Bronchial epithelial cell (primary cell): ENCODE data around the gene HK3. TPM values are rescaled to one million over a fixed set of nuclear protein-coding genes. Genes with fewer than 3 reads are reported as not detected.

Experiments
- DNase-seq: peaks from one replicate; pipeline ENCODE4 v3.0.0-alpha.2; 2010; ENCODE audit warnings: low read depth
- FAIRE-seq: peaks from 2 replicates; lab custom pipeline; 2011; peaks lifted over from hg19 to GRCh38; lab: Jason Lieb, UNC
- H3K27me3 ChIP-seq: 2 replicates; pipeline ENCODE4 v1.5.1; 2011; ENCODE audit warnings: low read length; ENCODE audit not compliant: control insufficient read depth, insufficient read depth
- H3K36me3 ChIP-seq: 2 replicates; pipeline ENCODE4 v1.5.1; 2011; ENCODE audit warnings: low read length; ENCODE audit not compliant: control insufficient read depth, insufficient read depth
- H3K4me3 ChIP-seq: 2 replicates; pipeline ENCODE4 v1.5.1; 2011; ENCODE audit warnings: mild to moderate bottlenecking, low read depth, low read length, control low read depth
- total RNA-seq: library from RNA; depleted of rRNA; stranded (reverse); fragments of >200 nt; gene quantifications from 2 replicates; pipeline ENCODE4 v1.2.1, GENCODE V29; 2014
- TF ChIP-seq, protein P1 (sequence below): IDR thresholded peaks from 2 replicates; pipeline ENCODE4 v1.5.1; 2011; ENCODE audit warnings: mild to moderate bottlenecking, moderate library complexity, low read length, control low read depth, inconsistent platforms; ENCODE audit not compliant: insufficient read depth, severe bottlenecking

Gene HK3
- total RNA-seq, 1 donor from 2014 or later, result under 0.01 TPM

DNA sequence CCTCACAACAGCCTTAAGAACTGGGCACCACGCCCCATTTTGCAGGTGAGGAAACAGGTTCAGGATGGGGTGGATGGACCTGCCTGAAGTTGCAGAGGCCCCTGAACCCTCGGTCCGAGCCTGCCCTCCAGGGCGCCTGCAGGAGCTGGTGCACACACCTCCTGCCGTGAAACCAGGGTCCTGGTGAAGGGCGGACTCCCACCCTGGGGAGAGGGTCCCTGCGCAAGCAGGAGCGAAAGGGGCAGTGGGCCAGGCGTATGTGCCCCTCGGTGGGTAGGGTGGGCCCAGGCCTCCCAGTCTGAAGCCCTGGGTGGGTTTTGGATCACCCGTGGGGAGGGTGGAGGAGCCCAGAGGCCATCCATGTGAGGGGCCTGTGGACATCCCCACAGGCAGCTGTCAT lies 37.9 kb downstream of the HK3 start:
- DNase-seq, result no peak
- TF ChIP-seq, protein P1, sequence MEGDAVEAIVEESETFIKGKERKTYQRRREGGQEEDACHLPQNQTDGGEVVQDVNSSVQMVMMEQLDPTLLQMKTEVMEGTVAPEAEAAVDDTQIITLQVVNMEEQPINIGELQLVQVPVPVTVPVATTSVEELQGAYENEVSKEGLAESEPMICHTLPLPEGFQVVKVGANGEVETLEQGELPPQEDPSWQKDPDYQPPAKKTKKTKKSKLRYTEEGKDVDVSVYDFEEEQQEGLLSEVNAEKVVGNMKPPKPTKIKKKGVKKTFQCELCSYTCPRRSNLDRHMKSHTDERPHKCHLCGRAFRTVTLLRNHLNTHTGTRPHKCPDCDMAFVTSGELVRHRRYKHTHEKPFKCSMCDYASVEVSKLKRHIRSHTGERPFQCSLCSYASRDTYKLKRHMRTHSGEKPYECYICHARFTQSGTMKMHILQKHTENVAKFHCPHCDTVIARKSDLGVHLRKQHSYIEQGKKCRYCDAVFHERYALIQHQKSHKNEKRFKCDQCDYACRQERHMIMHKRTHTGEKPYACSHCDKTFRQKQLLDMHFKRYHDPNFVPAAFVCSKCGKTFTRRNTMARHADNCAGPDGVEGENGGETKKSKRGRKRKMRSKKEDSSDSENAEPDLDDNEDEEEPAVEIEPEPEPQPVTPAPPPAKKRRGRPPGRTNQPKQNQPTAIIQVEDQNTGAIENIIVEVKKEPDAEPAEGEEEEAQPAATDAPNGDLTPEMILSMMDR, result no peak
- FAIRE-seq, result no peak
- Histone ChIP-seq H3K4me3 (no peak overlapping the region), H3K36me3 (no peaks in the 10 kb centered on the region), H3K27me3 (peaks cover 21% of the 10 kb centered on the region)

DNA sequence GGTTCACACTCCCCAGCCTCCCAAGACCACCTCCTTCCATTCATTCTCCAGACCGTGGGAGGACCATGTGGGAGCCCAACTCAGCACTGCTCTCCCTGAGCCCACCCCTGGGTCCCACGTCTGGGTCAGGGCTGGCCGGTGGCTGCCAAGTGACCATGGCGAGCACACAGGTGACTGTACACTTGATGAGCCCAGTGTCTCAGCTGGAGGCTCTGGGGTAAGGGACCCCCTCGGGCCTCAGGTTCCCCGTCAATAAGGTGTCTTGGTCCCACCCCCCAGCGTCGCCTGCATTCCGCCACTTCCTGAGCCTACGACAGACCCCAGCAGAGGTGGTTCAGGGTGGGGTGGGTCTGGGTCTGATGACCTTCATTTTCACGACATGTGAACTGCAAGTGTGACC lies 38.8 kb downstream of the HK3 start:
- Histone ChIP-seq H3K4me3 (no peak overlapping the region), H3K36me3 (no peaks in the 10 kb centered on the region), H3K27me3 (peaks cover 16% of the 10 kb centered on the region)
- DNase-seq (no peak), FAIRE-seq (no peak)
- TF ChIP-seq, protein P1, result no peak

DNA sequence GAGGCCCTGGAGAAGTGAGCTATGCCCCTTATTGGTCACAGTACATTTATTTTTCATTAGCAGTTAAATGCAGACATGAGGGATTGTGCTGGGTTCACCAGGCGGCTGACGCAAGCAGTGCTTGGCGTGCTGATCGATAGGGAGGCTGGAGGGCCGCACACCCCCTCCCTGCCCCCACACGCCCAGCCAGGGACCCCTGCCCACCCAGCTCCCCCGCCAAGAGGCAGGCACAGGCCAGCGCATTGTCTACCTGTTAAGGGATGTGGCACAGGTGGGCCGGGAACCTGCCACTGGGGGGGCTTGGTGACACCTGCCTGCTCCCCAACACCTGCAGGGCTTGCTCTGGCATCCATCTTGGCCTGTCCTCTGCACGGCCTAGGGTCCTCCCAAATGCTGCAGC lies 39.2 kb downstream of the HK3 start:
- H3K27me3 ChIP-seq, result peaks cover 16% of the 10 kb centered on the region
- DNase-seq, result no peak
- H3K4me3 ChIP-seq, result no peak overlapping the region
- FAIRE-seq, result no peak
- TF ChIP-seq, protein P1, result no peak
- no peaks in the 10 kb centered on the region for H3K36me3 ChIP-seq

DNA sequence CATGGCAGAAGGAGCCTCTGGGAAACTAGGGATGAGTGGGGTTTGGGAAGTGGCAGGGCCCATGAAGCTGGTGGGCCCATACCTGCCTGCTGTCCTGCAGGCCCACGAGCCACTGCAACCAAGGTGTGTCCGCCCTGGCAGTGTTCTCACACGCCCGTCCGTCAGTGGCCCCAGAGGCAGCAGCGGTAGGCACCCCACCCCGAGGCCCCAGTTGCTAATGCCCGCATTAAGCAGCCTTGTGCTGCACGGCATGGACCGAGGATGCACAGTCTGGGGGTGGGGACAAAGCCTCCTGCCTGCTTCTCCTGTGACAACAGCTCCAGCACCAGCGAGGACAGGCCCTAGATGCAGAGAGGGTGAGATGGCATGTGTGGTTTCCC lies 41.3 kb downstream of the HK3 start:
- FAIRE-seq (no peak), DNase-seq (no peak)
- Histone ChIP-seq H3K4me3 (no peak overlapping the region), H3K27me3 (peaks cover 6% of the 10 kb centered on the region), H3K36me3 (no peaks in the 10 kb centered on the region)
- TF ChIP-seq, protein P1, result no peak

DNA sequence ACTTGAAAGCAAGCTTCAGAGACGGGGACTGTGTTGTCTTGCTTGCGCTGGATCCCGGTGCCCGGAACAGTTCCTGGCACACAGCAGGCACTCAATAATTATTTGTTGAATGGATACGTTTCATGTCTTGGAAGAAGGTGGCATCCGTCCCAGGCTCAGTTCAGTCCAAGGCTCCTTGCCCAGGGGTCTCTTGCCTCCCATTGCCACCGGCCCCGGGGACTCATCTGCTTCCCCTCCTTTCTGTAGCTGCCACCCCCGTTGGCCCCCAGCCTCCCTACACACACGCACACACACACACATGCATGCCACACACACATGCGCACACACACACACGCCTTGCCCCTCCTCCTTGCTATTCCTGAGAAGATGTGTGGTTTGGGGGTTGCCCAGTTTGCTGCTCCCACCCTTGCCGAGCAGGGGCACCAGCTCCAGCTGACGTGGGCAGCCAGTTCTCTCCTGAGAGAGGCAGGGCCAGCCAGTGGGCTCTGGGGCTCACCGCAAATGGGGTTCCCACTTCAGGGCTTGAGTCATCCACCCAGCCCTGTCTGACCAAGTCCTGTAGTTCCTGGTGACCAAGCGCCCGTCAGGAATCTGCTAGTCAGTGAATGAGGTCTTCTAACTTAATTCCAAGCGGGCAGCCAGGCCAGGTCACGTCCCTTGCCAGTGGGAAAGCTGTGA lies 41.8 kb downstream of the HK3 start:
- Histone ChIP-seq H3K4me3 (no peak overlapping the region), H3K36me3 (no peaks in the 10 kb centered on the region), H3K27me3 (peaks cover 3% of the 10 kb centered on the region)
- DNase-seq, result no peak
- FAIRE-seq, result no peak
- TF ChIP-seq, protein P1, result no peak

DNA sequence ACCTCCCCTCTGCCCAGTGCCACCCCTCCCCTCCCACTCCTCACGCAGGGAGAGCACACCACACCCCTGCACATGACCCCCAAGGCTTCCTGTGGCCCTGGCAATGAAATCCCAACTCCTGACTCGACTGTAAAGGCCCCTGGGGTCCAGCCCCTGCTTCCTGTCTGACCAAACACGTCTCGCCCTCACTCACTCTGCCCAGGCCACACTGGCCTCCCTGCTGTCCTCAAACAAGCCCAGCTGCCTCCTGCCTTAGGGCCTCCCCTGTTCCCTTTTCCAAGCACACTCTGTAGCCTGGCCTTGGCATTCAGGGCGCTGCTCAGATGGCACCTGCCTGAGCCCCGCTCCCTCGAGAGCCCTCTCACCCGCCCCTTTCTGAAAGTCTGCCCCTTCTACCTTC lies 42.4 kb downstream of the HK3 start:
- FAIRE-seq (no peak), DNase-seq (no peak)
- TF ChIP-seq, protein P1, result no peak
- Histone ChIP-seq H3K4me3 (no peak overlapping the region), H3K36me3 (no peaks in the 10 kb centered on the region), H3K27me3 (peaks cover 2% of the 10 kb centered on the region)
